ENCODE results near the gene LY86.

The LY86 gene

GRCh38 chr6:6585003-6585311, 3.6 kb upstream of the LY86 start:
- DNase-seq (no peak), ATAC-seq (no peak)
- Mint-ChIP-seq H3K27ac (no peak overlapping the region), H3K4me1 (peaks cover 70% of the 10 kb centered on the region), H3K9me3 (peaks cover 17 to 18% of the 10 kb centered on the region in 2 donors), H3K27me3 (no peaks in the 10 kb centered on the region), H3K4me3 (no peak overlapping the region)

GRCh38 chr6:6586167-6586566, 2.4 kb upstream of the LY86 start:
- Mint-ChIP-seq H3K27me3 (no peaks in the 10 kb centered on the region), H3K4me3 (no peak overlapping the region), H3K4me1 (peaks cover 67% of the 10 kb centered on the region)

GRCh38 chr6:6586671-6587526, 1.6 kb upstream of the LY86 start:
- ATAC-seq (no peak), DNase-seq (no peak)
- Mint-ChIP-seq H3K27ac (peak overlapping the region in 1 of 2 donors; percentile 98), H3K9me3 (peaks cover 8 to 12% of the 10 kb centered on the region in 2 donors), H3K4me3 (peak overlapping the region; percentile 33 to 83), H3K27me3 (no peaks in the 10 kb centered on the region), H3K4me1 (peaks cover 69% of the 10 kb centered on the region)

More at GRCh38 chr6:6586167-6586566, 2.4 kb upstream of the LY86 start:
- peaks cover 8% of the 10 kb centered on the region in 2 donors for H3K9me3 Mint-ChIP-seq
- no peak overlapping the region for H3K27ac Mint-ChIP-seq
- DNase-seq: no peak
- ATAC-seq: no peak

- peaks cover 8 to 12% of the 10 kb centered on the region in 2 donors for H3K9me3 Mint-ChIP-seq
These were observed 840 bp upstream of the LY86 start for GRCh38 chr6:6587696-6588063.

GRCh38 chr6:6588924-6589709, 597 bp downstream of the LY86 start:
- Mint-ChIP-seq H3K27me3 (no peaks in the 10 kb centered on the region), H3K4me1 (peaks cover 81% of the 10 kb centered on the region), H3K27ac (peak overlapping the region; percentile 89 to 92), H3K9me3 (peaks cover 2 to 7% of the 10 kb centered on the region in 2 donors), H3K4me3 (peak overlapping the region; percentile 71 to 83)
- ATAC-seq: peak; percentile 3
- no peak for DNase-seq

More at GRCh38 chr6:6587696-6588063, 840 bp upstream of the LY86 start:
- H3K4me3 Mint-ChIP-seq: peak overlapping the region; percentile 49 to 83
- ATAC-seq (no peak), DNase-seq (no peak)
- H3K27ac Mint-ChIP-seq: no peak overlapping the region
- H3K4me1 Mint-ChIP-seq: peaks cover 77% of the 10 kb centered on the region
- no peaks in the 10 kb centered on the region for H3K27me3 Mint-ChIP-seq

- no peak for ATAC-seq
- peaks cover 79% of the 10 kb centered on the region for H3K4me1 Mint-ChIP-seq
- H3K4me3 Mint-ChIP-seq: no peak overlapping the region
These were observed 2.0 kb downstream of the LY86 start for GRCh38 chr6:6590530-6590929.

GRCh38 chr6:6591778-6592465, 3.4 kb downstream of the LY86 start:
- Mint-ChIP-seq H3K9me3 (peaks cover 0 to 4% of the 10 kb centered on the region in 2 donors), H3K27me3 (no peaks in the 10 kb centered on the region), H3K27ac (peak overlapping the region in 1 of 2 donors; percentile 88), H3K4me1 (peaks cover 89% of the 10 kb centered on the region), H3K4me3 (peak overlapping the region; percentile 14 to 55)
- DNase-seq (no peak), ATAC-seq (no peak)

More at GRCh38 chr6:6590530-6590929, 2.0 kb downstream of the LY86 start:
- no peak for DNase-seq
- peaks cover 0 to 4% of the 10 kb centered on the region in 2 donors for H3K9me3 Mint-ChIP-seq
- H3K27ac Mint-ChIP-seq: no peak overlapping the region
- H3K27me3 Mint-ChIP-seq: no peaks in the 10 kb centered on the region

- Mint-ChIP-seq H3K4me1 (peaks cover 82% of the 10 kb centered on the region), H3K4me3 (no peak overlapping the region), H3K27ac (no peak overlapping the region), H3K27me3 (no peaks in the 10 kb centered on the region), H3K9me3 (peaks cover 0 to 4% of the 10 kb centered on the region in 2 donors)
- no peak for DNase-seq
- no peak for ATAC-seq
These were observed 4.4 kb downstream of the LY86 start for GRCh38 chr6:6592826-6593475.

- Mint-ChIP-seq H3K27me3 (no peaks in the 10 kb centered on the region), H3K9me3 (peaks cover 0 to 4% of the 10 kb centered on the region in 2 donors), H3K27ac (no peak overlapping the region), H3K4me3 (no peak overlapping the region), H3K4me1 (peaks cover 72% of the 10 kb centered on the region)
- DNase-seq (no peak), ATAC-seq (no peak)
These were observed 5.4 kb downstream of the LY86 start for GRCh38 chr6:6593867-6594468.

GRCh38 chr6:6595025-6595424, 6.5 kb downstream of the LY86 start:
- ATAC-seq (no peak), DNase-seq (no peak)
- H3K27ac Mint-ChIP-seq: peak overlapping the region in 1 of 2 donors; percentile 36
- H3K9me3 Mint-ChIP-seq: peaks cover 0 to 4% of the 10 kb centered on the region in 2 donors
- H3K27me3 Mint-ChIP-seq: no peaks in the 10 kb centered on the region
- no peak overlapping the region for H3K4me3 Mint-ChIP-seq
- H3K4me1 Mint-ChIP-seq: peaks cover 62% of the 10 kb centered on the region

GRCh38 chr6:6595952-6596351, 7.4 kb downstream of the LY86 start:
- Mint-ChIP-seq H3K27ac (no peak overlapping the region), H3K27me3 (no peaks in the 10 kb centered on the region), H3K4me1 (peaks cover 60% of the 10 kb centered on the region), H3K9me3 (peaks cover 3 to 4% of the 10 kb centered on the region in 2 donors), H3K4me3 (no peak overlapping the region)
- ATAC-seq: no peak
- no peak for DNase-seq

- H3K27me3 Mint-ChIP-seq: no peaks in the 10 kb centered on the region
- H3K4me3 Mint-ChIP-seq: no peak overlapping the region
- ATAC-seq (no peak), DNase-seq (no peak)
- peaks cover 55% of the 10 kb centered on the region for H3K4me1 Mint-ChIP-seq
- H3K27ac Mint-ChIP-seq: no peak overlapping the region
- H3K9me3 Mint-ChIP-seq: peaks cover 1 to 7% of the 10 kb centered on the region in 2 donors
These were observed 8.2 kb downstream of the LY86 start for GRCh38 chr6:6596529-6597328.

- peaks cover 0 to 7% of the 10 kb centered on the region in 2 donors for H3K9me3 Mint-ChIP-seq
- no peaks in the 10 kb centered on the region for H3K27me3 Mint-ChIP-seq
- DNase-seq (no peak), ATAC-seq (no peak)
- no peak overlapping the region for H3K27ac Mint-ChIP-seq
- no peak overlapping the region for H3K4me3 Mint-ChIP-seq
- peaks cover 46% of the 10 kb centered on the region for H3K4me1 Mint-ChIP-seq
These were observed 9.2 kb downstream of the LY86 start for GRCh38 chr6:6597682-6598081.

- peaks cover 37% of the 10 kb centered on the region for H3K4me1 Mint-ChIP-seq
- ATAC-seq (no peak), DNase-seq (no peak)
- no peaks in the 10 kb centered on the region for H3K27me3 Mint-ChIP-seq
- no peak overlapping the region for H3K4me3 Mint-ChIP-seq
- H3K9me3 Mint-ChIP-seq: peaks cover 6 to 7% of the 10 kb centered on the region in 2 donors
- no peak overlapping the region for H3K27ac Mint-ChIP-seq
These were observed 11.0 kb downstream of the LY86 start for GRCh38 chr6:6599468-6599873.

All from stimulated activated naive CD8-positive, alpha-beta T cell treated with anti-CD3 and anti-CD28 coated beads, Interleukin-15, amount 100 ng/mL, for 72 hours (primary cell).